HepG2 (cell line): Measurements from ENCODE around the gene ZNF101. TPM values are rescaled to one million over a fixed set of nuclear protein-coding genes. Genes with fewer than 3 reads are reported as not detected.

ENCODE experiments used
- ATF3 ChIP-seq: sonication (generic); formaldehyde crosslinking; IDR thresholded peaks from 2 replicates; pipeline ENCODE4 v1.4.0; 2020; ENCODE audit warnings: missing genetic modification reagents
- HOXA5 ChIP-seq: sonication (generic); formaldehyde crosslinking; IDR thresholded peaks from 2 replicates; pipeline ENCODE4 v1.4.0; 2020; ENCODE audit warnings: missing genetic modification reagents
- NFKB2 ChIP-seq: sonication (generic); formaldehyde crosslinking; IDR thresholded peaks from 2 replicates; pipeline ENCODE4 v1.4.0; 2020; ENCODE audit warnings: missing genetic modification reagents, borderline replicate concordance
- NFYC ChIP-seq: IDR thresholded peaks from 2 replicates; pipeline ENCODE4 v1.6.1; 2016; ENCODE audit warnings: missing genetic modification reagents, missing compliant biosample characterization
- REPIN1 ChIP-seq: sonication (generic); formaldehyde crosslinking; IDR thresholded peaks from 2 replicates; pipeline ENCODE4 v1.8.0; 2022; ENCODE audit warnings: missing genetic modification reagents, low read depth, mild to moderate bottlenecking, borderline replicate concordance
- SNAPC2 ChIP-seq: sonication (generic); formaldehyde crosslinking; IDR thresholded peaks from 2 replicates; pipeline ENCODE4 v1.8.1; 2022; ENCODE audit warnings: mild to moderate bottlenecking, missing genetic modification reagents
- SUZ12 ChIP-seq: fragments of 150-350 bp; IDR thresholded peaks from 2 replicates; pipeline ENCODE4 v1.6.1; 2014; ENCODE audit warnings: low read depth, low read length
- TMF1 ChIP-seq: sonication (generic); formaldehyde crosslinking; IDR thresholded peaks from 2 replicates; pipeline ENCODE4 v1.8.1; 2022; ENCODE audit warnings: low read depth, missing genetic modification reagents
- ZFP37 ChIP-seq: sonication (generic); formaldehyde crosslinking; IDR thresholded peaks from 2 replicates; pipeline ENCODE4 v1.4.0; 2020; ENCODE audit warnings: missing genetic modification reagents, borderline replicate concordance
- polyA plus RNA-seq, 8 experiments: library from polyadenylated mRNA; depleted of rRNA in 3 of 8; stranded (reverse) in 7 of 8; unstranded in 1 of 8; fragments of >200 nt; fragmentation: Illumina TruSeq in 4 of 8; extraction: Trizol in 4 of 8; gene quantifications; 2 replicates each; pipeline versions ENCODE4 v1.2.1 to v1.2.3, GENCODE V29; 2011 to 2016; ENCODE audit warnings: low read depth in 4 of 8, missing spikeins in 1 of 8, mixed read lengths in 1 of 8; ENCODE audit not compliant: insufficient read depth in 1 of 8
- total RNA-seq, 5 experiments: library from RNA; depleted of rRNA; stranded (reverse); fragments of >200 nt; fragmentation: Illumina TruSeq; extraction: Trizol; gene quantifications; 2 replicates each; pipeline ENCODE4 v1.2.3, GENCODE V29; 2016; ENCODE audit warnings: low read depth in 1 of 5
- TF ChIP-seq, protein P1 (sequence below): sonication (generic); formaldehyde crosslinking; IDR thresholded peaks from 2 replicates; pipeline ENCODE4 v1.5.0; 2020; ENCODE audit warnings: mild to moderate bottlenecking, missing genetic modification reagents, borderline replicate concordance
- TF ChIP-seq, protein P2 (sequence below): IDR thresholded peaks from 2 replicates; pipeline ENCODE4 v1.6.1; 2012; ENCODE audit warnings: low read depth, low read length, improper control_type of control experiment
- TF ChIP-seq, protein P3 (sequence below): sonication (generic); formaldehyde crosslinking; IDR thresholded peaks from 2 replicates; pipeline ENCODE4 v1.8.0; 2022; ENCODE audit warnings: mild to moderate bottlenecking, missing genetic modification reagents, moderate library complexity

ZNF101 gene
- total and polyA plus RNA-seq, 2 of the 13 experiments (the other 11 are each of a cell fraction or from before 2014, with no cell fraction given): 12.9 to 28.9 TPM

GRCh38 chr19:19668230-19669012, at the start of gene ZNF101 (continued):
- TF ChIP-seq SUZ12: no peak
- TF ChIP-seq, protein P1, sequence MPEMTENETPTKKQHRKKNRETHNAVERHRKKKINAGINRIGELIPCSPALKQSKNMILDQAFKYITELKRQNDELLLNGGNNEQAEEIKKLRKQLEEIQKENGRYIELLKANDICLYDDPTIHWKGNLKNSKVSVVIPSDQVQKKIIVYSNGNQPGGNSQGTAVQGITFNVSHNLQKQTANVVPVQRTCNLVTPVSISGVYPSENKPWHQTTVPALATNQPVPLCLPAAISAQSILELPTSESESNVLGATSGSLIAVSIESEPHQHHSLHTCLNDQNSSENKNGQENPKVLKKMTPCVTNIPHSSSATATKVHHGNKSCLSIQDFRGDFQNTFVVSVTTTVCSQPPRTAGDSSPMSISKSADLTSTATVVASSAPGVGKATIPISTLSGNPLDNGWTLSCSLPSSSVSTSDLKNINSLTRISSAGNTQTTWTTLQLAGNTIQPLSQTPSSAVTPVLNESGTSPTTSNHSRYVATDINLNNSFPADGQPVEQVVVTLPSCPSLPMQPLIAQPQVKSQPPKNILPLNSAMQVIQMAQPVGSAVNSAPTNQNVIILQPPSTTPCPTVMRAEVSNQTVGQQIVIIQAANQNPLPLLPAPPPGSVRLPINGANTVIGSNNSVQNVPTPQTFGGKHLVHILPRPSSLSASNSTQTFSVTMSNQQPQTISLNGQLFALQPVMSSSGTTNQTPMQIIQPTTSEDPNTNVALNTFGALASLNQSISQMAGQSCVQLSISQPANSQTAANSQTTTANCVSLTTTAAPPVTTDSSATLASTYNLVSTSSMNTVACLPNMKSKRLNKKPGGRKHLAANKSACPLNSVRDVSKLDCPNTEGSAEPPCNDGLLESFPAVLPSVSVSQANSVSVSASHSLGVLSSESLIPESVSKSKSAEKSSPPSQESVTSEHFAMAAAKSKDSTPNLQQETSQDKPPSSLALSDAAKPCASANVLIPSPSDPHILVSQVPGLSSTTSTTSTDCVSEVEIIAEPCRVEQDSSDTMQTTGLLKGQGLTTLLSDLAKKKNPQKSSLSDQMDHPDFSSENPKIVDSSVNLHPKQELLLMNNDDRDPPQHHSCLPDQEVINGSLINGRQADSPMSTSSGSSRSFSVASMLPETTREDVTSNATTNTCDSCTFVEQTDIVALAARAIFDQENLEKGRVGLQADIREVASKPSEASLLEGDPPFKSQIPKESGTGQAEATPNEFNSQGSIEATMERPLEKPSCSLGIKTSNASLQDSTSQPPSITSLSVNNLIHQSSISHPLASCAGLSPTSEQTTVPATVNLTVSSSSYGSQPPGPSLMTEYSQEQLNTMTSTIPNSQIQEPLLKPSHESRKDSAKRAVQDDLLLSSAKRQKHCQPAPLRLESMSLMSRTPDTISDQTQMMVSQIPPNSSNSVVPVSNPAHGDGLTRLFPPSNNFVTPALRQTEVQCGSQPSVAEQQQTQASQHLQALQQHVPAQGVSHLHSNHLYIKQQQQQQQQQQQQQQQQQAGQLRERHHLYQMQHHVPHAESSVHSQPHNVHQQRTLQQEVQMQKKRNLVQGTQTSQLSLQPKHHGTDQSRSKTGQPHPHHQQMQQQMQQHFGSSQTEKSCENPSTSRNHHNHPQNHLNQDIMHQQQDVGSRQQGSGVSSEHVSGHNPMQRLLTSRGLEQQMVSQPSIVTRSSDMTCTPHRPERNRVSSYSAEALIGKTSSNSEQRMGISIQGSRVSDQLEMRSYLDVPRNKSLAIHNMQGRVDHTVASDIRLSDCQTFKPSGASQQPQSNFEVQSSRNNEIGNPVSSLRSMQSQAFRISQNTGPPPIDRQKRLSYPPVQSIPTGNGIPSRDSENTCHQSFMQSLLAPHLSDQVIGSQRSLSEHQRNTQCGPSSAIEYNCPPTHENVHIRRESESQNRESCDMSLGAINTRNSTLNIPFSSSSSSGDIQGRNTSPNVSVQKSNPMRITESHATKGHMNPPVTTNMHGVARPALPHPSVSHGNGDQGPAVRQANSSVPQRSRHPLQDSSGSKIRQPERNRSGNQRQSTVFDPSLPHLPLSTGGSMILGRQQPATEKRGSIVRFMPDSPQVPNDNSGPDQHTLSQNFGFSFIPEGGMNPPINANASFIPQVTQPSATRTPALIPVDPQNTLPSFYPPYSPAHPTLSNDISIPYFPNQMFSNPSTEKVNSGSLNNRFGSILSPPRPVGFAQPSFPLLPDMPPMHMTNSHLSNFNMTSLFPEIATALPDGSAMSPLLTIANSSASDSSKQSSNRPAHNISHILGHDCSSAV (CRISPR knock-in tag): no peak
- TF ChIP-seq NFYC (CRISPR knock-in tag): peak; percentile 95
- TF ChIP-seq, protein P2, sequence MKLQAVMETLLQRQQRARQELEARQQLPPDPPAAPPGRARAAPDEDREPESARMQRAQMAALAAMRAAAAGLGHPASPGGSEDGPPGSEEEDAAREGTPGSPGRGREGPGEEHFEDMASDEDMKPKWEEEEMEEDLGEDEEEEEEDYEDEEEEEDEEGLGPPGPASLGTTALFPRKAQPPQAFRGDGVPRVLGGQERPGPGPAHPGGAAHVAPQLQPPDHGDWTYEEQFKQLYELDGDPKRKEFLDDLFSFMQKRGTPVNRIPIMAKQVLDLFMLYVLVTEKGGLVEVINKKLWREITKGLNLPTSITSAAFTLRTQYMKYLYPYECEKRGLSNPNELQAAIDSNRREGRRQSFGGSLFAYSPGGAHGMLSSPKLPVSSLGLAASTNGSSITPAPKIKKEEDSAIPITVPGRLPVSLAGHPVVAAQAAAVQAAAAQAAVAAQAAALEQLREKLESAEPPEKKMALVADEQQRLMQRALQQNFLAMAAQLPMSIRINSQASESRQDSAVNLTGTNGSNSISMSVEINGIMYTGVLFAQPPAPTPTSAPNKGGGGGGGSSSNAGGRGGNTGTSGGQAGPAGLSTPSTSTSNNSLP: peak; percentile 59
- no peak for TF ChIP-seq TMF1 (CRISPR knock-in tag)
- TF ChIP-seq NFKB2 (CRISPR knock-in tag): peak; percentile 37; the same call in 1 of the 2 replicates
- TF ChIP-seq ATF3 (CRISPR knock-in tag): no peak
- TF ChIP-seq REPIN1 (CRISPR knock-in tag): peak; percentile 50; the same call in 1 of the 2 replicates
- TF ChIP-seq, protein P3, sequence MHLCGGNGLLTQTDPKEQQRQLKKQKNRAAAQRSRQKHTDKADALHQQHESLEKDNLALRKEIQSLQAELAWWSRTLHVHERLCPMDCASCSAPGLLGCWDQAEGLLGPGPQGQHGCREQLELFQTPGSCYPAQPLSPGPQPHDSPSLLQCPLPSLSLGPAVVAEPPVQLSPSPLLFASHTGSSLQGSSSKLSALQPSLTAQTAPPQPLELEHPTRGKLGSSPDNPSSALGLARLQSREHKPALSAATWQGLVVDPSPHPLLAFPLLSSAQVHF (CRISPR knock-in tag): no peak
- TF ChIP-seq HOXA5 (CRISPR knock-in tag): no peak
- TF ChIP-seq ZFP37: no peak
- TF ChIP-seq SNAPC2 (CRISPR knock-in tag): no peak
